K562 (cell line): ENCODE data around the gene SYT15. TPM values are rescaled to one million over a fixed set of nuclear protein-coding genes. Genes with fewer than 3 reads are reported as not detected.
A peak's percentile ranks its signal among the peaks of the same experiment; 100 is the strongest.

ENCODE experiments used
- ATAC-seq: fragments of 200-7000 bp; cut with Tn5 transposase; 3 replicates; pipeline ENCODE4 v1.9.1; 2020; ENCODE audit warnings: moderate library complexity
- BruUV-seq: library from RNA; stranded (reverse); fragments of 400-500 nt; replicated peaks from 2 replicates; lab custom pipeline; 2021; lab: Mats Ljungman, UMichigan
- CTCF ChIA-PET: fragments of 300-600 bp; formaldehyde crosslinking; extraction: SDS; loops from one replicate; lab custom pipeline; 2021; ENCODE audit warnings: low intra/inter-chr PET ratio; lab: Yijun Ruan, JAX
- POLR2A ChIA-PET: fragments of 300-600, 350-650 bp; sonication (Branson Sonifier 250); formaldehyde crosslinking; extraction: SDS; loops from one replicate; lab custom pipeline; 2021; ENCODE audit warnings: antibody characterized with exemption, inconsistent platforms; lab: Yijun Ruan, JAX
- DNase-seq, 4 experiments: peaks; one replicate each; pipeline versions ENCODE4 v3.0.0 to v3.0.0-alpha.2; 2011 to 2018; ENCODE audit warnings: low spot score in 3 of 4, mixed read lengths in 3 of 4; ENCODE audit errors: extremely low read depth in 1 of 4
- FAIRE-seq: peaks from 2 replicates; lab custom pipeline; 2011; peaks lifted over from hg19 to GRCh38; lab: Jason Lieb, UNC
- H2AFZ ChIP-seq: 2 replicates; pipeline ENCODE4 v1.6.0; 2011; ENCODE audit warnings: low read depth, low read length, control low read depth, inconsistent platforms
- H3K27ac ChIP-seq: fragments of 200-600 bp; 3 replicates; pipeline ENCODE4 v1.8.0; 2011; ENCODE audit warnings: low read depth, mild to moderate bottlenecking, control low read depth, inconsistent platforms, low read length, moderate library complexity, mixed read lengths; ENCODE audit errors: extremely low read depth
- H3K27me3 ChIP-seq, 2 experiments: fragments of 300-600 bp in 1 of 2; 2 replicates in 1 of 2; 3 replicates in 1 of 2; pipeline versions ENCODE4 v1.6.0 to v1.8.0; 2011; ENCODE audit warnings: inconsistent platforms in 2 of 2, low read length in 2 of 2, mild to moderate bottlenecking in 1 of 2, mixed read lengths in 1 of 2, moderate library complexity in 1 of 2; ENCODE audit not compliant: control insufficient read depth in 2 of 2, insufficient read depth in 2 of 2
- H3K36me3 ChIP-seq: fragments of 300-600 bp; 3 replicates; pipeline ENCODE4 v1.8.0; 2011; ENCODE audit warnings: mild to moderate bottlenecking, low read length, inconsistent platforms; ENCODE audit not compliant: control insufficient read depth, insufficient read depth
- H3K4me1 ChIP-seq, 2 experiments: fragments of 200-600 bp in 1 of 2; replicated peaks in 1 of 2; 2 replicates in 1 of 2; 3 replicates in 1 of 2; pipeline versions ENCODE4 v1.5.1 to v1.8.0; 2011; ENCODE audit warnings: inconsistent platforms in 2 of 2, low read length in 2 of 2, mild to moderate bottlenecking in 1 of 2, mixed read lengths in 1 of 2, moderate library complexity in 1 of 2; ENCODE audit not compliant: control insufficient read depth in 2 of 2, insufficient read depth in 2 of 2
- H3K4me2 ChIP-seq: 2 replicates; pipeline ENCODE4 v1.6.1; 2011; ENCODE audit warnings: low read length, control low read depth, inconsistent platforms, mixed read lengths; ENCODE audit not compliant: insufficient read depth
- H3K4me3 ChIP-seq: fragments of 200-600 bp; sonication (generic), shearing (Covaris generic); 2 replicates; pipeline ENCODE4 v1.5.1; 2016; ENCODE audit warnings: control low read depth, inconsistent platforms
- H3K79me2 ChIP-seq: fragments of 200-600 bp; 3 replicates; pipeline ENCODE4 v1.8.0; 2011; ENCODE audit warnings: low read length, inconsistent platforms; ENCODE audit not compliant: control insufficient read depth, insufficient read depth
- H3K9ac ChIP-seq, 2 experiments: 2 replicates each; pipeline versions ENCODE4 v1.6.0 to v1.6.1; 2011; ENCODE audit warnings: low read depth in 2 of 2, low read length in 2 of 2, control low read depth in 1 of 2, inconsistent platforms in 1 of 2, mild to moderate bottlenecking in 1 of 2, mixed read lengths in 1 of 2; ENCODE audit not compliant: insufficient read depth in 1 of 2
- H3K9me1 ChIP-seq: one replicate; pipeline ENCODE4 v1.6.0; 2011; ENCODE audit warnings: inconsistent platforms, mild to moderate bottlenecking, low read length, moderate library complexity; ENCODE audit not compliant: control insufficient read depth, insufficient read depth
- H3K9me3 ChIP-seq: replicated peaks from 2 replicates; pipeline ENCODE4 v1.5.1; 2011; ENCODE audit warnings: low read depth, low read length, inconsistent platforms; ENCODE audit not compliant: control insufficient read depth, insufficient read depth
- H4K20me1 ChIP-seq: replicated peaks from 2 replicates; pipeline ENCODE4 v1.6.1; 2011; ENCODE audit warnings: low read length, inconsistent platforms, mixed read lengths; ENCODE audit not compliant: control insufficient read depth, insufficient read depth
- DDX20 ChIP-seq: fragments of 450-650 bp; IDR thresholded peaks from 2 replicates; pipeline ENCODE4 v1.6.1; 2016; ENCODE audit warnings: missing genetic modification characterization, low read depth, mild to moderate bottlenecking, missing compliant biosample characterization, moderate library complexity
- ELK1 ChIP-seq: sonication (generic); formaldehyde crosslinking; IDR thresholded peaks from 2 replicates; pipeline ENCODE4 v1.8.1; 2022; ENCODE audit warnings: missing genetic modification reagents
- HMBOX1 ChIP-seq: sonication (generic); IDR thresholded peaks from 2 replicates; pipeline ENCODE4 v1.6.1; 2016
- HMGXB4 ChIP-seq: sonication (generic); formaldehyde crosslinking; IDR thresholded peaks from 2 replicates; pipeline ENCODE4 v1.8.1; 2023; ENCODE audit warnings: mild to moderate bottlenecking, missing genetic modification reagents
- MEF2D ChIP-seq: conservative IDR thresholded peaks from 2 replicates; pipeline ENCODE4 v1.6.1; 2016; ENCODE audit warnings: low read depth, missing genetic modification characterization, missing compliant biosample characterization
- MEIS2 ChIP-seq: fragments of 450-650 bp; IDR thresholded peaks from 2 replicates; pipeline ENCODE4 v1.6.1; 2014; ENCODE audit warnings: mild to moderate bottlenecking; ENCODE audit not compliant: partially characterized antibody
- NR3C1 ChIP-seq: sonication (generic); formaldehyde crosslinking; IDR thresholded peaks from 2 replicates; pipeline ENCODE4 v1.8.1; 2022; ENCODE audit warnings: missing genetic modification reagents
- POLR2B ChIP-seq: fragments of 450-650 bp; IDR thresholded peaks from 2 replicates; pipeline ENCODE4 v1.6.1; 2018; ENCODE audit warnings: low read depth; ENCODE audit not compliant: partially characterized antibody
- RBM15 ChIP-seq: fragments of 200-400 bp; formaldehyde crosslinking; IDR thresholded peaks from 2 replicates; pipeline ENCODE4 v1.6.1; 2018; ENCODE audit warnings: mild to moderate bottlenecking, low read length, moderate library complexity; ENCODE audit not compliant: insufficient read depth
- SPI1 ChIP-seq: IDR thresholded peaks from 2 replicates; pipeline ENCODE4 v1.6.1; 2011; ENCODE audit warnings: low read depth, low read length, control low read depth, borderline replicate concordance
- SREBF1 ChIP-seq: fragments of 150-350 bp; IDR thresholded peaks from 2 replicates; pipeline ENCODE4 v1.6.1; 2014; ENCODE audit warnings: antibody characterized with exemption, low read depth, low read length, borderline replicate concordance
- SREBF2 ChIP-seq: sonication (generic); formaldehyde crosslinking; IDR thresholded peaks from 2 replicates; pipeline ENCODE4 v1.4.0; 2020; ENCODE audit warnings: mild to moderate bottlenecking, missing genetic modification reagents
- TEAD4 ChIP-seq, 2 experiments: sonication (generic) in 1 of 2; formaldehyde crosslinking in 1 of 2; IDR thresholded peaks; 2 replicates each; pipeline versions ENCODE4 v1.6.1 to v1.8.0; 2012 to 2022; ENCODE audit warnings: borderline replicate concordance in 1 of 2, inconsistent platforms in 1 of 2, low read length in 1 of 2, mild to moderate bottlenecking in 1 of 2, missing genetic modification reagents in 1 of 2
- TGIF2 ChIP-seq: sonication (generic); formaldehyde crosslinking; IDR thresholded peaks from 2 replicates; pipeline ENCODE4 v1.8.1; 2022; ENCODE audit warnings: mild to moderate bottlenecking, missing genetic modification reagents, moderate library complexity
- U2AF2 ChIP-seq: fragments of 200-400 bp; formaldehyde crosslinking; optimal IDR thresholded peaks from 2 replicates; pipeline ENCODE3; 2017; ENCODE audit warnings: low read depth, mild to moderate bottlenecking, low read length
- ZFP30 ChIP-seq: fragments of 250-450 bp; sonication (Bioruptor Pico); IDR thresholded peaks from 2 replicates; pipeline ENCODE4 v1.8.0; 2022; ENCODE audit warnings: moderate library complexity, mild to moderate bottlenecking, inconsistent platforms, borderline replicate concordance
- ZNF184 ChIP-seq: sonication (generic); formaldehyde crosslinking; IDR thresholded peaks from 2 replicates; pipeline ENCODE4 v1.5.0; 2020; ENCODE audit warnings: missing genetic modification reagents
- ZSCAN32 ChIP-seq: fragments of 450-650 bp; formaldehyde crosslinking; IDR thresholded peaks from 2 replicates; pipeline ENCODE4 v1.4.0; 2020; ENCODE audit warnings: mild to moderate bottlenecking, moderate library complexity
- WGBS: fragments of 100-300 bp; shearing (Covaris generic); methylation state at CpG from one replicate; pipeline ENCODE4 v1.1.6; 2016; ENCODE audit warnings: low coverage, mixed read lengths; ENCODE audit not compliant: insufficient coverage; ENCODE audit errors: missing lambda C conversion rate; 5-methylcytosine and 5-hydroxymethylcytosine counted together
- in situ Hi-C: fragments of 300-500 bp; cut with MboI; formaldehyde crosslinking; loops from 4 replicates; pipeline ENCODE4 v1.15.0; 2018; ENCODE audit warnings: inconsistent platforms, mixed read lengths
- intact Hi-C: fragments of 100-400 bp; cut with micrococcal nuclease; formaldehyde crosslinking; loops from 2 replicates; pipeline ENCODE4 v1.14.2; 2022
- polyA plus RNA-seq, 8 experiments: library from polyadenylated mRNA; depleted of rRNA in 4 of 8; stranded (reverse) in 5 of 8; unstranded in 3 of 8; fragments of >200 nt; fragmentation: Nextera tagmentation in 2 of 8; fragmentation: Illumina TruSeq in 1 of 8; extraction: Ambion mirVana in 2 of 8; extraction: Trizol in 1 of 8; gene quantifications; 2 replicates each; pipeline versions ENCODE4 v1.2.1 to v1.2.3, GENCODE V29; 2011 to 2014; ENCODE audit warnings: inconsistent platforms in 1 of 8, missing spikeins in 1 of 8
- total RNA-seq, 7 experiments: library from RNA; depleted of rRNA in 6 of 7; stranded (reverse); fragments of >200 nt in 6 of 7; fragmentation: Illumina TruSeq in 2 of 7; extraction: Trizol in 2 of 7; gene quantifications; 2 replicates each; pipeline versions ENCODE4 v1.2.1 to v1.2.3, GENCODE V29; 2011 to 2021; ENCODE audit warnings: low replicate concordance in 1 of 7

SYT15 gene
- total and polyA plus RNA-seq, 9 of the 15 experiments (the other 6 are each of a cell fraction or from before 2014, with no cell fraction given), result 0.05 to 0.82 (median 0.21) TPM; not detected in 1

GRCh38 chr10:46544989-46545791, 33.7 kb upstream of the SYT15 start:
- in situ Hi-C loops (no loop called here), intact Hi-C loops (no loop called here)
- FAIRE-seq, result peak; percentile 76
- Histone ChIP-seq H3K27me3 (peaks cover 39 to 80% of the 10 kb centered on the region in 2 experiments; a peak in 4 of 5 replicates), H4K20me1 (peaks cover 43% of the 10 kb centered on the region), H3K9ac (no peak overlapping the region), H3K4me3 (no peak overlapping the region), H2AFZ (no peak overlapping the region), H3K4me2 (no peak overlapping the region), H3K27ac (no peak overlapping the region), H3K4me1 (peaks cover 0 to 19% of the 10 kb centered on the region in 2 experiments; a peak in 3 of 5 replicates), H3K9me3 (no peaks in the 10 kb centered on the region), H3K36me3 (no peaks in the 10 kb centered on the region), H3K79me2 (no peaks in the 10 kb centered on the region), H3K9me1 (no peaks in the 10 kb centered on the region)
- peak in 2 of 4 experiments; percentile 50 to 75 for DNase-seq
- 1% methylated on average over 3 of the region's 3 CpGs for WGBS
- CTCF ChIA-PET, result interaction anchor here (1.1 kb wide), 1 partner anchor 317 kb away, joined by 4 read pairs; no protein-coding TSS in a partner anchor
- POLR2A ChIA-PET, result interaction anchor here (0.7 to 1.3 kb wide), 2 partner anchors 11 to 14 kb away, joined by 3 to 4 read pairs; partner anchors contain the start of gene GPRIN2
- no TSS peak for BruUV-seq
- peak; percentile 58 for ATAC-seq
- TF ChIP-seq MEIS2, result no peak
- no peak for TF ChIP-seq TEAD4 (IDR thresholded peaks at IDR 0.05; ENCODE audit: low read length)
- TF ChIP-seq TEAD4 (CRISPR knock-in tag; IDR thresholded peaks at IDR 0.05; ENCODE audit: borderline replicate concordance), result no peak
- TF ChIP-seq ELK1 (CRISPR knock-in tag), result no peak
- no peak for TF ChIP-seq TGIF2 (CRISPR knock-in tag)
- no peak for TF ChIP-seq SREBF1
- TF ChIP-seq MEF2D, result no peak
- TF ChIP-seq SPI1, result peak; percentile 58; the same call in 1 of the 2 replicates
- no peak for TF ChIP-seq HMBOX1
- TF ChIP-seq ZNF184 (CRISPR knock-in tag), result 0 out of 2 replicates have a peak, but pooled peaks have one; percentile 33
- TF ChIP-seq ZFP30 (CRISPR knock-in tag), result no peak
- TF ChIP-seq DDX20 (tag), result no peak
- no peak for TF ChIP-seq U2AF2
- TF ChIP-seq POLR2B, result no peak
- no peak for TF ChIP-seq RBM15
- TF ChIP-seq SREBF2 (CRISPR knock-in tag), result no peak
- no peak for TF ChIP-seq HMGXB4 (CRISPR knock-in tag)
- TF ChIP-seq ZSCAN32 (CRISPR knock-in tag), result no peak
- no peak for TF ChIP-seq NR3C1
